AG09309 (cell line): ENCODE data around the gene SIM1.

Source experiments
- DNase-seq: peaks from one replicate; pipeline ENCODE4 v3.0.0-alpha.2; 2010; ENCODE audit warnings: low read depth
- H3K4me3 ChIP-seq: 2 replicates; pipeline ENCODE4 v1.5.1; 2011; ENCODE audit warnings: mild to moderate bottlenecking, low read depth, low read length, moderate library complexity; ENCODE audit not compliant: control insufficient read depth
- CTCF ChIP-seq: IDR thresholded peaks from 2 replicates; pipeline ENCODE4 v1.5.1; 2011; ENCODE audit warnings: mild to moderate bottlenecking, low read depth, low read length, inconsistent platforms; ENCODE audit not compliant: insufficient read depth, control insufficient read depth; ENCODE audit errors: missing control alignments

The SIM1 gene

GRCh38 chr6:100420711-100421110 lies 44.0 kb downstream of the SIM1 start:
- no peak overlapping the region for H3K4me3 ChIP-seq
- DNase-seq = no peak
- no peak for TF ChIP-seq CTCF

GRCh38 chr6:100417036-100417435 lies 47.7 kb downstream of the SIM1 start:
- DNase-seq = no peak
- no peak overlapping the region for H3K4me3 ChIP-seq
- TF ChIP-seq CTCF = no peak

- no peak for DNase-seq
- no peak overlapping the region for H3K4me3 ChIP-seq
- TF ChIP-seq CTCF = no peak
Observed at GRCh38 chr6:100415768-100416167, 49.0 kb downstream of the SIM1 start.

- no peak for DNase-seq
- no peak overlapping the region for H3K4me3 ChIP-seq
- TF ChIP-seq CTCF = no peak
Observed at GRCh38 chr6:100412872-100413271, 51.8 kb downstream of the SIM1 start.

- no peak overlapping the region for H3K4me3 ChIP-seq
- no peak for DNase-seq
- TF ChIP-seq CTCF = no peak
Observed at GRCh38 chr6:100404051-100404450, 60.7 kb downstream of the SIM1 start.

GRCh38 chr6:100393493-100393892 lies 71.2 kb downstream of the SIM1 start:
- H3K4me3 ChIP-seq = no peak overlapping the region
- no peak for TF ChIP-seq CTCF
- no peak for DNase-seq

- no peak for TF ChIP-seq CTCF
Observed at GRCh38 chr6:100392423-100392822, 72.3 kb downstream of the SIM1 start.

More at GRCh38 chr6:100392423-100392822, 72.3 kb downstream of the SIM1 start:
- no peak for DNase-seq
- no peak overlapping the region for H3K4me3 ChIP-seq
